ENCODE measurements around the gene C21orf58.

- TF ChIP-seq CTCF (IDR thresholded peaks at IDR 0.05) (no peak), POLR2A (IDR thresholded peaks at IDR 0.05) (no peak)
Observed at GRCh38 chr21:46319186-46319585, 4.5 kb downstream of the C21orf58 start.
